ENCODE data around the gene ELP2. TPM values are rescaled to one million over a fixed set of nuclear protein-coding genes. Genes with fewer than 3 reads are reported as not detected.

ELP2 gene
- total and polyA plus RNA-seq, 2 donors (not counting 3 experiments of a cell fraction or from before 2014, with no cell fraction given): 37.8 to 90.5 TPM

DNA sequence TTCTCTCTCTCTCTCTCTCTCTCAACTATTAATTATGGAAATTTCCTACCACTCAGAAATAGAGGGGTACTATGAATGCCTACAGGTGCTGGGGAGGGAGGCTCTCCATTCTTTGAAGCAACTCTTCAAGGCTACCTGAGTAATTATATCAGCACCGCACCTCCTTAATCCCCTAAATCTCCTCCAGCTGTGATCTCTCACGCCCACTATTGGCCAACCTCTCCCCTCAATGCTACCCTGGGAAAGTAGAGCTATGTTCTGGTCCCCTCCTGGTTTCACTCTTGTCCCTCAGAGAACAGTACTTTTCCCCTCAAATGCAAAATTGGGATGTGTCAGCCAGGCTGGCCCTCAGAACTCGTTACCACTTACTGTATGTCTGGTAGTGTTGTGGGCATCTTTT lies 59.2 kb downstream of the ELP2 start:
- intact Hi-C loops (cut with micrococcal nuclease): loop anchor here (5.0 kb wide), 2 partner anchors 108 to 122 kb away; partner anchors contain the start of genes FHOD3 and RPRD1A
- TF ChIP-seq POLR2AphosphoS5 (IDR thresholded peaks at IDR 0.05; ENCODE audit: insufficient read depth, low read depth, low read length): no peak
- TF ChIP-seq MYC (IDR thresholded peaks at IDR 0.05; ENCODE audit: low read depth, low read length): no peak
- TF ChIP-seq GATA2 (IDR thresholded peaks at IDR 0.05; ENCODE audit: insufficient read depth, insufficient read length, low read depth, low read length): no peak
- TF ChIP-seq, protein P1, sequence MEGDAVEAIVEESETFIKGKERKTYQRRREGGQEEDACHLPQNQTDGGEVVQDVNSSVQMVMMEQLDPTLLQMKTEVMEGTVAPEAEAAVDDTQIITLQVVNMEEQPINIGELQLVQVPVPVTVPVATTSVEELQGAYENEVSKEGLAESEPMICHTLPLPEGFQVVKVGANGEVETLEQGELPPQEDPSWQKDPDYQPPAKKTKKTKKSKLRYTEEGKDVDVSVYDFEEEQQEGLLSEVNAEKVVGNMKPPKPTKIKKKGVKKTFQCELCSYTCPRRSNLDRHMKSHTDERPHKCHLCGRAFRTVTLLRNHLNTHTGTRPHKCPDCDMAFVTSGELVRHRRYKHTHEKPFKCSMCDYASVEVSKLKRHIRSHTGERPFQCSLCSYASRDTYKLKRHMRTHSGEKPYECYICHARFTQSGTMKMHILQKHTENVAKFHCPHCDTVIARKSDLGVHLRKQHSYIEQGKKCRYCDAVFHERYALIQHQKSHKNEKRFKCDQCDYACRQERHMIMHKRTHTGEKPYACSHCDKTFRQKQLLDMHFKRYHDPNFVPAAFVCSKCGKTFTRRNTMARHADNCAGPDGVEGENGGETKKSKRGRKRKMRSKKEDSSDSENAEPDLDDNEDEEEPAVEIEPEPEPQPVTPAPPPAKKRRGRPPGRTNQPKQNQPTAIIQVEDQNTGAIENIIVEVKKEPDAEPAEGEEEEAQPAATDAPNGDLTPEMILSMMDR (IDR thresholded peaks at IDR 0.05; ENCODE audit: extremely low read depth in 1 of 2, insufficient read depth in 1 of 2, low read depth in 1 of 2, low read length in 2 of 2): no peak
- no peak overlapping the region for H3K9ac ChIP-seq (replicated peaks; ENCODE audit: extremely low read depth, insufficient read depth, low read length)
- H3K27me3 ChIP-seq (ENCODE audit: control insufficient read depth in 2 of 2, insufficient read depth in 2 of 2, low read length in 2 of 2): peaks cover 0 to 8% of the 10 kb centered on the region in 2 experiments
- H2AFZ ChIP-seq (ENCODE audit: low read depth, low read length): no peak overlapping the region
- no peak overlapping the region for H3K4me3 ChIP-seq (replicated peaks in 1 of 3; ENCODE audit: insufficient read depth in 1 of 3, low read depth in 1 of 3, low read length in 3 of 3)
- no peaks in the 10 kb centered on the region for H4K20me1 ChIP-seq (replicated peaks; ENCODE audit: control insufficient read depth, extremely low read depth, insufficient read depth, low read length)
- H3K9me3 ChIP-seq (replicated peaks; ENCODE audit: control insufficient read depth, insufficient read depth, low read length): no peaks in the 10 kb centered on the region
- CTCF ChIA-PET: interaction anchor here (1.0 kb wide), 1 partner anchor 42 kb away, joined by 3 read pairs; no protein-coding TSS in a partner anchor
- no peaks in the 10 kb centered on the region for H3K36me3 ChIP-seq (ENCODE audit: control insufficient read depth in 2 of 2, extremely low read depth in 1 of 2, insufficient read depth in 2 of 2, low read length in 2 of 2)
- no peak for DNase-seq (ENCODE audit: low read depth, low spot score)
- H3K9me1 ChIP-seq (replicated peaks; ENCODE audit: control insufficient read depth, extremely low read depth, insufficient read depth, low read length): no peaks in the 10 kb centered on the region
- H3K79me2 ChIP-seq (ENCODE audit: control insufficient read depth, insufficient read depth, low read length): no peaks in the 10 kb centered on the region
- no TSS peak for BruUV-seq (replicated peaks)
- no peak for FAIRE-seq
- dilution Hi-C loops (cut with MboI; ENCODE audit: extremely low pct_ligation_motif_present, low sequenced_read_pairs): no loop called here
- peaks cover 4% of the 10 kb centered on the region for H3K4me1 ChIP-seq (ENCODE audit: control insufficient read depth, extremely low read depth, insufficient read depth, low read length)
- POLR2A ChIA-PET: interaction anchor here (2.1 kb wide), 1 partner anchor 60 kb away, joined by 6 read pairs; the partner anchor contains the start of gene SLC39A6
- no peak overlapping the region for H3K4me2 ChIP-seq (ENCODE audit: insufficient read depth, low read length)
- no peak overlapping the region for H3K27ac ChIP-seq (ENCODE audit: insufficient read depth, low read depth, low read length)

GRCh38 chr18:36189486-36189885 lies 59.8 kb downstream of the ELP2 start:
- no peak overlapping the region for H3K4me3 ChIP-seq (replicated peaks in 1 of 3; ENCODE audit: insufficient read depth in 1 of 3, low read depth in 1 of 3, low read length in 3 of 3)
- TF ChIP-seq FOS (IDR thresholded peaks at IDR 0.05; ENCODE audit: borderline replicate concordance, insufficient read depth, low read length): no peak
- TF ChIP-seq, protein P1 (IDR thresholded peaks at IDR 0.05; ENCODE audit: extremely low read depth in 1 of 2, insufficient read depth in 1 of 2, low read depth in 1 of 2, low read length in 2 of 2): no peak
- TF ChIP-seq EZH2 (IDR thresholded peaks at IDR 0.05; ENCODE audit: borderline replicate concordance, low read depth, low read length, severe bottlenecking): no peak
- no peak for TF ChIP-seq GATA2 (IDR thresholded peaks at IDR 0.05; ENCODE audit: insufficient read depth, insufficient read length, low read depth, low read length)
- no peak for TF ChIP-seq JUN (IDR thresholded peaks at IDR 0.05; ENCODE audit: borderline replicate concordance, insufficient read depth, insufficient read length, low read depth)
- no peak for TF ChIP-seq MYC (IDR thresholded peaks at IDR 0.05; ENCODE audit: low read depth, low read length)
- TF ChIP-seq MAX (IDR thresholded peaks at IDR 0.05; ENCODE audit: insufficient read depth, insufficient read length): no peak
- TF ChIP-seq POLR2A (IDR thresholded peaks at IDR 0.05; ENCODE audit: low read depth, low read length): no peak
- H3K79me2 ChIP-seq (ENCODE audit: control insufficient read depth, insufficient read depth, low read length): no peaks in the 10 kb centered on the region
- H3K9me1 ChIP-seq (replicated peaks; ENCODE audit: control insufficient read depth, extremely low read depth, insufficient read depth, low read length): no peaks in the 10 kb centered on the region
- POLR2A ChIA-PET: no interaction called here
- H3K4me1 ChIP-seq (ENCODE audit: control insufficient read depth, extremely low read depth, insufficient read depth, low read length): peaks cover 4% of the 10 kb centered on the region
- H3K9me3 ChIP-seq (replicated peaks; ENCODE audit: control insufficient read depth, insufficient read depth, low read length): no peaks in the 10 kb centered on the region
- FAIRE-seq: no peak
- DNase-seq (ENCODE audit: low read depth, low spot score): no peak
- H3K27ac ChIP-seq (ENCODE audit: insufficient read depth, low read depth, low read length): no peak overlapping the region
- no TSS peak for BruUV-seq (replicated peaks)
- H3K9ac ChIP-seq (replicated peaks; ENCODE audit: extremely low read depth, insufficient read depth, low read length): no peak overlapping the region
- no peak overlapping the region for H2AFZ ChIP-seq (ENCODE audit: low read depth, low read length)
- no peaks in the 10 kb centered on the region for H3K36me3 ChIP-seq (ENCODE audit: control insufficient read depth in 2 of 2, extremely low read depth in 1 of 2, insufficient read depth in 2 of 2, low read length in 2 of 2)
- no peaks in the 10 kb centered on the region for H4K20me1 ChIP-seq (replicated peaks; ENCODE audit: control insufficient read depth, extremely low read depth, insufficient read depth, low read length)
- peaks cover 0 to 8% of the 10 kb centered on the region in 2 experiments for H3K27me3 ChIP-seq (ENCODE audit: control insufficient read depth in 2 of 2, insufficient read depth in 2 of 2, low read length in 2 of 2)
- intact Hi-C loops (cut with micrococcal nuclease) (loop anchor here (5.0 kb wide), 2 partner anchors 108 to 122 kb away; partner anchors contain the start of genes FHOD3 and RPRD1A), dilution Hi-C loops (cut with MboI; ENCODE audit: extremely low pct_ligation_motif_present, low sequenced_read_pairs) (no loop called here)
- CTCF ChIA-PET: interaction anchor here (1.2 kb wide), 1 partner anchor 66 kb away, joined by 4 read pairs; no protein-coding TSS in a partner anchor
- no peak overlapping the region for H3K4me2 ChIP-seq (ENCODE audit: insufficient read depth, low read length)
